SH-SY5Y (cell line): ENCODE data around the gene C11orf65.

Experiments used
- GATA2 ChIP-seq: IDR thresholded peaks from 2 replicates; pipeline ENCODE4 v1.6.1; 2011; ENCODE audit warnings: mild to moderate bottlenecking, low read depth, low read length
- GATA3 ChIP-seq: IDR thresholded peaks from 2 replicates; pipeline ENCODE4 v1.6.1; 2011; ENCODE audit warnings: low read depth, mild to moderate bottlenecking, low read length, moderate library complexity

- TF ChIP-seq GATA3 (no peak), GATA2 (no peak)
Observed at GRCh38 chr11:108403052-108403451, 64.3 kb downstream of the C11orf65 start.
